ENCODE data around the gene CHCHD4. TPM values are rescaled to one million over a fixed set of nuclear protein-coding genes. Genes with fewer than 3 reads are reported as not detected.

Gene CHCHD4
- total and polyA plus RNA-seq, 4 donors = 12.1 to 18.1 (median 15.0) TPM

DNA sequence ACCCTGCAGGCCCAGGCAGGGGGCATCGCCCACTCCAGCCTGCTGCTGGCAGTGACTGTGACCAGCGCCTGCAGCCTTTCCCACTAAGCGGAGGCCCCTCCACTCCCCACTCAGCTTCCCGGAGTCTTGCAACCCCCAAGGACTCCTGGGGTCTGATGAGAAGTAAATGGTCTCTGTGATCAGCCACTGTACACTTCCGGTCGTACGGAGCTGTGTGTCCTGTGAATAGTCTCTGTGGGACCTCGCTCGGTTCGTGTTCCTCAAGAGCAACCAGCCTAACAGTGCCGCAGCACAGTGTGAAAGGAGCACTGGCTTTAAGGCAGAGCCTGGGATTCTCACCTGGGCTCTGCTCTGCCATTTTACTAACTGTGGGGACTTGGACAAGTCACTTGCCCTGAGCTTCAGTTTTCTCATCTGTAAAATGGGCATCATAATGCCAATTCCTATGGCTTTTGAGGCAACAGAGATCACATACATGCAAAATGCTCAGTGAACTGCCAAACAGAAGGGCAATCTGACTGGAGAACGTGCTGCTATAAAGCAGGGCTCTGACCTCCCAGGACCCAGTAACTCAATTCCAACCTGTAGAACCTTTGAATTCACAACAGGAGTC is 26.9 kb upstream of the CHCHD4 start:
- 87% methylated on average over 10 of the region's 12 CpGs for WGBS (ENCODE audit: insufficient coverage)
- no peak for DNase-seq (ENCODE audit: low read depth in 4 of 6, low spot score in 6 of 6)
- Histone ChIP-seq H3K9me3 (ENCODE audit: control insufficient read depth, insufficient read depth, low read length) (no peaks in the 10 kb centered on the region), H3K27ac (ENCODE audit: low read depth, low read length) (no peak overlapping the region), H3K4me3 (ENCODE audit: low read depth, low read length) (no peak overlapping the region), H3K4me1 (ENCODE audit: control insufficient read depth, insufficient read depth, low read length) (peaks cover 11% of the 10 kb centered on the region), H3K27me3 (ENCODE audit: control insufficient read depth, insufficient read depth, low read length) (no peaks in the 10 kb centered on the region), H3K36me3 (ENCODE audit: control insufficient read depth, insufficient read depth, low read length) (peaks cover 73% of the 10 kb centered on the region)

DNA sequence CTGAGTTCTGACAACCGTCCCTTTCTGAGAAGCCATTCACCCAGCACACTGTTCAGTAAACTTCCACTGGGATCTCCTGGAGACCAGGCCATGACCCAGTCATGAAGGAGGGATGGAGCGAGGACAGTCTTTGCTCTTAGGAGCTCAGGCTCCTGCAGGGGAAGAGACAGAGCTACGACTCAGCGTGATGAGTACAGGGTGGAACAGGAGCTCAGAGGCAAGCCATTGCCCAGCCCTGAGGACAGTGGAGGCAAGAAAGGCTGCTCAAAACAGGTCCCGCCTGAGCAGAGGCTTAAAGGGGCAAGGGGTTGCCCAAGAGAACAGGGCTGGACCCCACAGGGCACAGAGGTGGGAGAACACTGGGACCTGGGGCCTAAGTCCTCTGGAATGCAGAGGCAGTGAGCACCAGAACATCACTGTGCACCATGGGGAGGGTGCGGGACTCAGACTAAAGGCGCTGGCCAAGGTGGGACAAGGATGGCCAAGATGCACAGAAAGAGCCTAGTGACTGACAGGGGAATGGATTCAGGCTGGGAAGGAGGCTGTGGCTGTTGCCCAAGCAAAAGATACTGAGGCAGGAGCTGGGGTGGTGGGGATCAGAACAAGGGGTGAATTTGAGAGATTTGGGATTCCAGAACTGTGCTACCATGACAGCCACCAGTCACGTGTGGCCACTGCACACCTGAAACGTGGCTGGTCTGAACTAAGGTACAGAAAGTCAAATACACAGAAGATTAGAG is 26.0 kb upstream of the CHCHD4 start:
- 93% methylated on average over 7 of the region's 9 CpGs for WGBS (ENCODE audit: insufficient coverage)
- H3K4me3 ChIP-seq (ENCODE audit: low read depth, low read length) = no peak overlapping the region
- peaks cover 78% of the 10 kb centered on the region for H3K36me3 ChIP-seq (ENCODE audit: control insufficient read depth, insufficient read depth, low read length)
- no peak for DNase-seq (ENCODE audit: low read depth in 4 of 6, low spot score in 6 of 6)
- H3K27me3 ChIP-seq (ENCODE audit: control insufficient read depth, insufficient read depth, low read length) = no peaks in the 10 kb centered on the region
- no peak overlapping the region for H3K27ac ChIP-seq (ENCODE audit: low read depth, low read length)
- no peaks in the 10 kb centered on the region for H3K9me3 ChIP-seq (ENCODE audit: control insufficient read depth, insufficient read depth, low read length)
- peaks cover 13% of the 10 kb centered on the region for H3K4me1 ChIP-seq (ENCODE audit: control insufficient read depth, insufficient read depth, low read length)

DNA sequence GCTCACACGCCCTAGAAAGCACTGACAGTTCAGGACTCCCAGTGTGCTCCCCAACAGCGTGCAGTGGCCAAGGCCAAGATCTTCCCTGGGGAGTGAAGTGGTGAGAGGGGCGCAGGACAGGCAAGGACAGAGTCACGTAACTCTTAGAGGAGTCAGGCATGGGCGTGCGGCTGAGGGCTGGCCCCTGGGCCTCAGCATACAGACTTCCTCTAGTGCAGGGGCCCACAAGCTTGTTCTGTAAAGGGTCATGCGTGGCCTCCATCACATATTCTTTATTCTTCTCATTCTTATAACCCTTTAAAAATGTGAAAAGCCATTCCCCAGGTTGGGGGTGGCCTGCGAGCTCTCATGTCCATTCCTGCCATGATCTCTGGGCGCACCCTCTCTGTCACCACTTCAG is 25.4 kb upstream of the CHCHD4 start:
- WGBS (ENCODE audit: insufficient coverage) = 95% methylated on average over 8 of the region's 9 CpGs
- H3K4me1 ChIP-seq (ENCODE audit: control insufficient read depth, insufficient read depth, low read length) = peaks cover 17% of the 10 kb centered on the region
- DNase-seq (ENCODE audit: low read depth in 4 of 6, low spot score in 6 of 6) = no peak
- H3K4me3 ChIP-seq (ENCODE audit: low read depth, low read length) = no peak overlapping the region
- no peaks in the 10 kb centered on the region for H3K9me3 ChIP-seq (ENCODE audit: control insufficient read depth, insufficient read depth, low read length)
- H3K27ac ChIP-seq (ENCODE audit: low read depth, low read length) = no peak overlapping the region
- H3K36me3 ChIP-seq (ENCODE audit: control insufficient read depth, insufficient read depth, low read length) = peaks cover 83% of the 10 kb centered on the region
- no peaks in the 10 kb centered on the region for H3K27me3 ChIP-seq (ENCODE audit: control insufficient read depth, insufficient read depth, low read length)

DNA sequence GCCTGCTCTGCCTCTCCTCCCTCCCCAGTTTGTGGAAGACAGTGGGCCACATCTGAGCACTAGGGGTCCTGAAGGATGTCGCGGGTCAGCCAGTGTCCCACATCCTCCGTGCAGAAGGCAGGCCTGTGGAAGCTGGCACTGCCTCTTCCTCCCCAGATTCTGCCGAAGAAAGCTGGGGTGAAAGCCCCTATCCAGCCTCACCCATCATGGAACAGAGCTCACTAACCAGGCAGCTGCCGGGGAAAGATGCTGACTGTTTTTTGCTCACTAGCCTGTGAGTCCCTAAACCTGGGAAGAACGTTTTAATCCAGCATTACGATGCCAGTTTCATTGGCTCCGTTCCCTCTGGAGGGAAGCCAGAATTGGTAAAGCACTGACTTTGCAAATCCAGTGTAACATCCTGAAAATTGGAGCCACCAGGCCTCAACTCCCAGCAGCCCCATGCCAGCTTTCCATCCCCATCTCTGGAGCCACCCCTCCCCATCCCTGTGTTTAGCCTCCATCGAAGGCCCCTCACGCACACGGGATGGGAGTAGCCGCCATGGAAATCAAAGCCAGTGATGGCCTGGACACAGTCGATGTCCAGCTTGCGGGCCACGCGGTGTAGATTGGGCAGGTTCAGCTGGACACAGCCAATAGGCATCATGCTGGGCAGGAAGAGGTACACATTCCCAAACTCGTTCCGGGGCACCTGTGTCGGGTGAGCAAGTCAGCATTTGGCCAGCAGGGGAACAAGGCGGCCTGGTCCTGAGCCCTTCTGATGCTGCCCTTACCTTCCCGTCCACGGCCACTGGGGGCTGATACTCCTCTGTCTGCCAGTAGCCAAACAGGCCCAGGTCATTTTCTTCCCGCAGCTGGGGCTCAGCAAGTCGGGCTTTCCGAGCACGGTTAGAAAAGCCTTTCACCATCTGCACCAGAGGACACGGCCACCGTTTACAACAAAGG is 23.6 kb upstream of the CHCHD4 start:
- Histone ChIP-seq H3K36me3 (ENCODE audit: control insufficient read depth, insufficient read depth, low read length) (peaks cover 68% of the 10 kb centered on the region), H3K27ac (ENCODE audit: low read depth, low read length) (no peak overlapping the region), H3K9me3 (ENCODE audit: control insufficient read depth, insufficient read depth, low read length) (no peaks in the 10 kb centered on the region), H3K4me1 (ENCODE audit: control insufficient read depth, insufficient read depth, low read length) (peaks cover 26% of the 10 kb centered on the region), H3K4me3 (ENCODE audit: low read depth, low read length) (no peak overlapping the region), H3K27me3 (ENCODE audit: control insufficient read depth, insufficient read depth, low read length) (no peaks in the 10 kb centered on the region)
- 73% methylated on average over 28 of the region's 28 CpGs for WGBS (ENCODE audit: insufficient coverage)
- DNase-seq (ENCODE audit: low read depth in 4 of 6, low spot score in 6 of 6) = peak in 2 of 6 donors; percentile 55 to 83

DNA sequence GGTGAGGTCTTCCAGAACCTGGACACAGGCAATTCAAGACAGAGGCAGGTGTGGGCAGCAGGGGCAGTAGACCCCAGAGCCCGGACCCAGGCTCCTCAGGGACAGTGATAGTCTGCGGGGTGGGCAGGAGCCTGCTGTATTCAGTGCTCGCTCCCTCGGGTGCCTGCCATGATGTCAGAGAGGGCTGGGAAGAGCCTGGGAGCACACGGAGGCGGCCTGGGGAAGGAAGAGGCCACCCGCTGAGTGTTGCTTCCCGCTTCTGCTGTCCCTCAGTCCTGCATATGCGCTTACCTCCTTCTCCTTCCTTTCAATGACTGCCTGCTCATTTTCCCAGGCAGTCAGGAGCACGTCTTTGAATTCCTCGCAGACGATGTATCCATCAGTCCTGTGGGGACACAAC is 22.9 kb upstream of the CHCHD4 start:
- no peak overlapping the region for H3K4me3 ChIP-seq (ENCODE audit: low read depth, low read length)
- WGBS (ENCODE audit: insufficient coverage) = 80% methylated on average over 11 of the region's 12 CpGs
- no peaks in the 10 kb centered on the region for H3K9me3 ChIP-seq (ENCODE audit: control insufficient read depth, insufficient read depth, low read length)
- peaks cover 64% of the 10 kb centered on the region for H3K36me3 ChIP-seq (ENCODE audit: control insufficient read depth, insufficient read depth, low read length)
- H3K27ac ChIP-seq (ENCODE audit: low read depth, low read length) = no peak overlapping the region
- no peaks in the 10 kb centered on the region for H3K27me3 ChIP-seq (ENCODE audit: control insufficient read depth, insufficient read depth, low read length)
- no peak for DNase-seq (ENCODE audit: low read depth in 4 of 6, low spot score in 6 of 6)
- H3K4me1 ChIP-seq (ENCODE audit: control insufficient read depth, insufficient read depth, low read length) = peaks cover 26% of the 10 kb centered on the region

DNA sequence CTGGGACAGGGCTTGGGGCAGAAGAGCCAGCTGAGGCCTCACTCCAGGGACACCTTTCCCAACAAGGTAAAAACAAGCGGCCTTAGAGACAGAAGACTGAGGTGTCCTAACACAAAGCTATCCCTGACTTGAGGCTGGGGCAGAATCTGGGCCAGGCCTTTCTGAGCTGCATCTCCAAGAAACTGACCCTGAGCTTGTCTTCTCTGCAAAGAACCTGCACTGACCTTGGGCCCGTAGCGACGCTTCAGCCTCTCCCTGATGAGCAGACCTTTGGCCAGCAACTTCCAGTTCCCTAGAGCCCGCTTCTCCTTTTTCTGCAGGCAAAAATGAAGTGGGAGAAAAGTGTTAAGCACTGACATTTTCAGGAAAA is 22.4 kb upstream of the CHCHD4 start:
- Histone ChIP-seq H3K9me3 (ENCODE audit: control insufficient read depth, insufficient read depth, low read length) (no peaks in the 10 kb centered on the region), H3K27ac (ENCODE audit: low read depth, low read length) (no peak overlapping the region), H3K4me3 (ENCODE audit: low read depth, low read length) (no peak overlapping the region), H3K4me1 (ENCODE audit: control insufficient read depth, insufficient read depth, low read length) (peaks cover 26% of the 10 kb centered on the region), H3K27me3 (ENCODE audit: control insufficient read depth, insufficient read depth, low read length) (no peaks in the 10 kb centered on the region), H3K36me3 (ENCODE audit: control insufficient read depth, insufficient read depth, low read length) (peaks cover 61% of the 10 kb centered on the region)
- WGBS (ENCODE audit: insufficient coverage) = 100% methylated on average over 4 of the region's 5 CpGs
- no peak for DNase-seq (ENCODE audit: low read depth in 4 of 6, low spot score in 6 of 6)

DNA sequence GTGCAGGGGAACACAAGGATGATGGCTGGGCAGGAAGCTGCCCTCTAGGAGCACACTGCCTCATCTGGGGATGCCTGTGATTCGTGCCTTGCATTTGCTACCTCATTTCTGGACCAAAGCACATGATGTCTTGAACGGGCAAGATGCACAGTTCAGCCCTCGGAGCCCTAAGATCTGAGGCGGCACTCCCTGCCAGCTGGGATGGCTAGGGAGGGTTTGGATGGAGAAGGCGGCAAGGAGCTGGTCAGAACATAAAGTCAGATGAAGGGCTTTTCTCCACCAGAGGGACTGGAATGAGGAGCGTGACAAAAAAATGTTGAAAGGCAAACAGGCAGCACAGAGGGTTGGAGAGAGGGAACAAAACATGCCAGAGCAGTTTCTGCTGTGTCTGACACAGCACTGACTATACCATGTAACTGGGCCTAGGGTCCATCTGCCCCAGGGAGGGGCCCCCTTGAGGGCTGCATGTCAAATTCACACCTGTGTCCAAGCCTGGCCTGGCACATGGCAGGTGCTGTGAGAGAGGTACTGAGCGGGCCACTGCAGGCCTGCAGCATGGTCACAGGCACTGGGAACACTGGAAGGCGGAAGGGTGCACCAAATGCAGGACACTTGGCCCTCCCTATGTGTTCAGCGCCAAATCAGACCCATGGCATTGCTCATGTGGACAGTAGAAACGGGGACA is 21.9 kb upstream of the CHCHD4 start:
- Histone ChIP-seq H3K9me3 (ENCODE audit: control insufficient read depth, insufficient read depth, low read length) (no peaks in the 10 kb centered on the region), H3K4me1 (ENCODE audit: control insufficient read depth, insufficient read depth, low read length) (peaks cover 26% of the 10 kb centered on the region), H3K27ac (ENCODE audit: low read depth, low read length) (no peak overlapping the region), H3K36me3 (ENCODE audit: control insufficient read depth, insufficient read depth, low read length) (peaks cover 63% of the 10 kb centered on the region), H3K27me3 (ENCODE audit: control insufficient read depth, insufficient read depth, low read length) (no peaks in the 10 kb centered on the region), H3K4me3 (ENCODE audit: low read depth, low read length) (no peak overlapping the region)
- no peak for DNase-seq (ENCODE audit: low read depth in 4 of 6, low spot score in 6 of 6)
- WGBS (ENCODE audit: insufficient coverage) = 94% methylated on average over 10 of the region's 10 CpGs

DNA sequence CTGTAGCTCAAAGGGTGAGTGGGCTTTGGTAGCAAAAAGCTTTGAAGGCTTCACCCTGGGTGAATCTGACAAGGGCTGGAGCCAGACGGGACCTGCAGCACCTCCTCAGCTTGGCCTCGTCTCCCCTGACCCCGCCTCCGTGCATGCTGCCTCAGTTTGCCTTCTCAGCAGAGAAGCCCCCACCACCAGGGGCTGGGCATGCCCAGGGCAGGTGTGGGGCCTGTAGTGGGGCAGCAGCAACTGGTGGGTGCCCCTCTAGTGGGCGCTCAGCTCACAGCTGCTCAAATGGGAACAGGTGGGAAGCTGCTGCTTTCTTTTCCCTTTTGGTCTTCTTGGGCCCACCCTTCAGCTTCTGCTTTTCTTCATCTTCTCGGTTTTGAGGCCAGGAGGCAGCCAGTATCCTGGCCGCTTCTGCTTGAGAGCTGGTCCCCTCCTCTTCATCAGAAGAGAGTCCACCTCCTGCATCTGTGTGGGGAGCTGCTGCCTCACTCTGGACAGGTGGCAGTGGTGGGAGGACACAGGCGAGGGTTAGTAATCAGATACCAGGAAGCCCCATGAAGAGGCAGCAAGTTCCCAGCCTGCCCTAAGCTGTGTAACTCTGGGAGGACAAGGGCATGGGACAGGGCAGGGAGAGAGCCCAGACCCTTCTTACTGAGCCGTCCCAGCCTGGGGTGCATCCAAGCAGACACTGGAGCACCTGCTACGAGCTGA is 21.2 kb upstream of the CHCHD4 start:
- no peak for DNase-seq (ENCODE audit: low read depth in 4 of 6, low spot score in 6 of 6)
- H3K9me3 ChIP-seq (ENCODE audit: control insufficient read depth, insufficient read depth, low read length) = no peaks in the 10 kb centered on the region
- H3K36me3 ChIP-seq (ENCODE audit: control insufficient read depth, insufficient read depth, low read length) = peaks cover 65% of the 10 kb centered on the region
- H3K4me1 ChIP-seq (ENCODE audit: control insufficient read depth, insufficient read depth, low read length) = peaks cover 26% of the 10 kb centered on the region
- 92% methylated on average over 10 of the region's 10 CpGs for WGBS (ENCODE audit: insufficient coverage)
- H3K27ac ChIP-seq (ENCODE audit: low read depth, low read length) = no peak overlapping the region
- H3K27me3 ChIP-seq (ENCODE audit: control insufficient read depth, insufficient read depth, low read length) = no peaks in the 10 kb centered on the region
- H3K4me3 ChIP-seq (ENCODE audit: low read depth, low read length) = no peak overlapping the region

DNA sequence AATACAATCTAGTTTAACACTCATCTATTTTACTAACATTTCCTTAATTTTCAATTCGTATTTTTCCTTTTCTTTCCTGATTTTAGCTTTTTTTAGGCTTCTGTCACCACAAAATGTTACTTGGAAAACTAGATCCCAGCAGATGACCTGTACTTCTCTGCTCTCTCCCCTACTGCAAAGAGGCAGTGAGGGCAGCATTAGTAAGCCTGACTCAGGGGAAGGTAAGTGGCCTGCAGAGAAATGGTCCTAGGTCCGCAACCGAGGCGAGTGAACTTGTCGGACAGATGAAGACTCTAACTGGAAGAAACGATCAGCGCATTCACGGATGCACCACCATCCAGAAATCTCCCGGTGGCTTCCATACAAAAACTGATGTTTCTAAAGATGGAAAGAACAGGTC is 20.6 kb upstream of the CHCHD4 start:
- Histone ChIP-seq H3K36me3 (ENCODE audit: control insufficient read depth, insufficient read depth, low read length) (peaks cover 64% of the 10 kb centered on the region), H3K9me3 (ENCODE audit: control insufficient read depth, insufficient read depth, low read length) (no peaks in the 10 kb centered on the region), H3K27ac (ENCODE audit: low read depth, low read length) (peak overlapping the region; percentile 90), H3K4me3 (ENCODE audit: low read depth, low read length) (no peak overlapping the region), H3K27me3 (ENCODE audit: control insufficient read depth, insufficient read depth, low read length) (no peaks in the 10 kb centered on the region), H3K4me1 (ENCODE audit: control insufficient read depth, insufficient read depth, low read length) (peaks cover 26% of the 10 kb centered on the region)
- DNase-seq (ENCODE audit: low read depth in 4 of 6, low spot score in 6 of 6) = no peak
- 87% methylated on average over 5 of the region's 9 CpGs for WGBS (ENCODE audit: insufficient coverage)
